ENCODE measurements around the gene SYNPR. TPM values are rescaled to one million over a fixed set of nuclear protein-coding genes. Genes with fewer than 3 reads are reported as not detected.

The SYNPR gene
- total and polyA plus RNA-seq, 8 donors = 0.13 to 0.42 (median 0.20) TPM; not detected in 4

DNA sequence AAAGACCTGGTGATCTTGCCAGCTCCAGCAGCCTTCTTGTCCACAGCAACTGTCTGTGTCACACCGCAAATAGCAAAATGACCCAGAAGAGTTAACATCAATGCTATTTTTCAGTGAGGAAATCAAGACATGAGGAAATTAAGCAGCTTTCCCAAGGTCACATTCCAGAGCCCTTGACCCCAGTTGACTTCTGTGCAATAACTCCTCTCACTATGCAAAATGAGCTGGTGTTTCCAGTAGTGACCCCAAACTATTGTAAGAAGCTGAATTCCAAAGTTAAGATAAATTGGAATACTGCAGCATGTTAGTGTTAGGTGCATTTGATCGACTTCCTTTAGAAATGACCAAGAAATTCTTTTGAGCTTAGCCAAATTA, 201.5 kb downstream of the SYNPR start:
- ATAC-seq (peak; percentile 32), DNase-seq (no peak)
- Histone ChIP-seq H3K27me3 (no peaks in the 10 kb centered on the region), H3K36me3 (no peaks in the 10 kb centered on the region), H3K9me3 (no peaks in the 10 kb centered on the region), H3K4me1 (no peaks in the 10 kb centered on the region), H3K27ac (no peak overlapping the region), H3K4me3 (no peak overlapping the region)
- TF ChIP-seq, protein P1, sequence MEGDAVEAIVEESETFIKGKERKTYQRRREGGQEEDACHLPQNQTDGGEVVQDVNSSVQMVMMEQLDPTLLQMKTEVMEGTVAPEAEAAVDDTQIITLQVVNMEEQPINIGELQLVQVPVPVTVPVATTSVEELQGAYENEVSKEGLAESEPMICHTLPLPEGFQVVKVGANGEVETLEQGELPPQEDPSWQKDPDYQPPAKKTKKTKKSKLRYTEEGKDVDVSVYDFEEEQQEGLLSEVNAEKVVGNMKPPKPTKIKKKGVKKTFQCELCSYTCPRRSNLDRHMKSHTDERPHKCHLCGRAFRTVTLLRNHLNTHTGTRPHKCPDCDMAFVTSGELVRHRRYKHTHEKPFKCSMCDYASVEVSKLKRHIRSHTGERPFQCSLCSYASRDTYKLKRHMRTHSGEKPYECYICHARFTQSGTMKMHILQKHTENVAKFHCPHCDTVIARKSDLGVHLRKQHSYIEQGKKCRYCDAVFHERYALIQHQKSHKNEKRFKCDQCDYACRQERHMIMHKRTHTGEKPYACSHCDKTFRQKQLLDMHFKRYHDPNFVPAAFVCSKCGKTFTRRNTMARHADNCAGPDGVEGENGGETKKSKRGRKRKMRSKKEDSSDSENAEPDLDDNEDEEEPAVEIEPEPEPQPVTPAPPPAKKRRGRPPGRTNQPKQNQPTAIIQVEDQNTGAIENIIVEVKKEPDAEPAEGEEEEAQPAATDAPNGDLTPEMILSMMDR (IDR thresholded peaks at IDR 0.05) = no peak
- intact Hi-C loops (cut with DNase I) = no loop called here

DNA sequence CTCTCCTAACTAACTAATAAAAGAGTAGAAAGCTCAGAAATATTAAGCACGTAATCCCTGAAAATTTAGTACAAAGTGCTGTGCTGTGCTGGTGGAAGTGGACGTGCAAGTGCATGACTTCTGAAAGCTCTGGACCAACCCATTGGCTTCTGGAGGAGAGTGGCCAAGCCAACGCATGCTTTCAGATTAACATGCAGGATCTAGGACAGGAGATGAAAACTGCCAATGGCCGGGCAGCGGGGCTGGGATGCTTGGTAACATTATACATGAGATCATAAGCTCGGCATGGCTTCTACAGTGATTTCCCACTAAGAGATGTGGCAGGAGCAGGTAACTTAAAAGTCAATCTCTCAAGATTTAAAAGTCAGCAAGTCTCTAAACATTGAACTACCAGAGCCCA, 203.5 kb downstream of the SYNPR start:
- TF ChIP-seq, protein P1 (IDR thresholded peaks at IDR 0.05) = no peak
- no peaks in the 10 kb centered on the region for H3K4me1 ChIP-seq
- H3K27ac ChIP-seq = no peak overlapping the region
- intact Hi-C loops (cut with DNase I) = no loop called here
- DNase-seq (no peak), ATAC-seq (no peak)
- H3K9me3 ChIP-seq = no peaks in the 10 kb centered on the region
- H3K4me3 ChIP-seq = no peak overlapping the region
- no peaks in the 10 kb centered on the region for H3K27me3 ChIP-seq
- no peaks in the 10 kb centered on the region for H3K36me3 ChIP-seq

DNA sequence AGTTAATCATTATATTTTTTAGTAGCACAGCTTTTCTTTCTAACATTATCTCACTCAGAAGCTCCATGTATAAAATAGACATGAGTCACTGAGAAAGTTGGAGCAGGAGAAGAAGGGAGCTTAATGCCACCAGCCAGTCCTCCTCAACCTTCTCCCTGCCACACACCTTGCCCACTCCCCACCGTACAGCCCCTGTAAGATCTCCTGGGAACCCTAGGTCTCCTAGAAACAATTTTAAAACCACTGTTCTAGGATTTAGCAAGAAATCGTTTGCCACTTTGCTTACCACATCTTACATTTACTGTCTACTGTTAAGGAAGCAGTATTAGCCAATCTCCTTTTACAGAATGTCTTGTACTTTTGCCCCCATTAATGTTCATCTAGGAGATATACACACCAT, 204.2 kb downstream of the SYNPR start:
- TF ChIP-seq, protein P1 (IDR thresholded peaks at IDR 0.05) = no peak
- Histone ChIP-seq H3K9me3 (no peaks in the 10 kb centered on the region), H3K36me3 (no peaks in the 10 kb centered on the region), H3K27me3 (no peaks in the 10 kb centered on the region), H3K4me1 (no peaks in the 10 kb centered on the region), H3K4me3 (no peak overlapping the region), H3K27ac (no peak overlapping the region)
- intact Hi-C loops (cut with DNase I) = no loop called here
- no peak for DNase-seq
- ATAC-seq = no peak

DNA sequence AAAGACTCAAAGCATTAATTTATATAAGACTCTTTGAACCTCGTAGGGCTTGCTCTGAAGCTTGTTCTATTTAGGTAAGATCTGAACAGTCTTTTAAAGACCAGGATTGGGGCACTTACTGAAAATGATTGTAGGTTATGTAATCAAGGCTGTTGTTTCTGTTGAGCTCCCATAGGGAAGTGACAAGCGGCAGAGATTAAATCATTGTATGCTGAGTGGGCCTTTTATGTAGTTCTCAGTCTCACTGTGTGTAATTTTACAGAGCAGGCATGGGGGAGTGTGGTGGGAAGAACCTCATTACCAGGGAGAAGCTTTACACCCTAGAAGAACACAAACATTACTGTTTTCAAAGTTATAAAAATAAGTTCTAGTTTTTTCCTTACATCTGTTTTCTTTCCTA, 214.4 kb downstream of the SYNPR start:
- no peak for DNase-seq
- H3K9me3 ChIP-seq = no peaks in the 10 kb centered on the region
- intact Hi-C loops (cut with DNase I) = no loop called here
- no peaks in the 10 kb centered on the region for H3K4me1 ChIP-seq
- no peak overlapping the region for H3K4me3 ChIP-seq
- no peak for ATAC-seq
- H3K36me3 ChIP-seq = no peaks in the 10 kb centered on the region
- H3K27me3 ChIP-seq = no peaks in the 10 kb centered on the region
- H3K27ac ChIP-seq = no peak overlapping the region
- TF ChIP-seq, protein P1 (IDR thresholded peaks at IDR 0.05) = no peak

DNA sequence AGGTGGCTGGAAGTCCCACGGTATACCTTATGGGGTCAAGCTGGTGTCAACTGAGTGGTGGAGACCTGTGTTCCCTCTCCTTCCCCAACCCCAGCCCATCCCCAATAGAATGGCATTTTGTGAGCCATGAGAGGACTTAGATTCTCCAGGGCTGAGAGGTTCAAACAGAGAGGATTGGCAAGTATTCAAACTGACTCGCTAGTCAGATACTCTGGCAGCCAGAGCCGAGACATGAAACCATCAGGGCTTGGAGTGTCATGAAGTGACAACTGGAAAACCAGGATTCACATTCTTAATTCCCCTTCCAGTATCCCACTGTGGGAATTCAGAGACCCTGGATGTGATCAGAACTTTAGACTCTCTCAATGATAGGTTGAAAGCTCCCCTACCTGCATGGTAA, 215.0 kb downstream of the SYNPR start:
- no peak overlapping the region for H3K27ac ChIP-seq
- no peaks in the 10 kb centered on the region for H3K9me3 ChIP-seq
- ATAC-seq (no peak), DNase-seq (no peak)
- no peaks in the 10 kb centered on the region for H3K4me1 ChIP-seq
- H3K27me3 ChIP-seq = no peaks in the 10 kb centered on the region
- TF ChIP-seq, protein P1 (IDR thresholded peaks at IDR 0.05) = no peak
- no peaks in the 10 kb centered on the region for H3K36me3 ChIP-seq
- intact Hi-C loops (cut with DNase I) = no loop called here
- no peak overlapping the region for H3K4me3 ChIP-seq

Data from left lung (tissue), 10 donors.